Femur (tissue), 1 donor: ENCODE data around the gene IRX4.

Experiments
- DNase-seq: peaks from one replicate; pipeline ENCODE4 v3.0.0-alpha.2; 2017

Gene IRX4

GRCh38 chr5:1913578-1913977, 30.9 kb upstream of the IRX4 start:
- no peak for DNase-seq

- no peak for DNase-seq
Measured at GRCh38 chr5:1912951-1913565, 30.3 kb upstream of the IRX4 start.

DNA sequence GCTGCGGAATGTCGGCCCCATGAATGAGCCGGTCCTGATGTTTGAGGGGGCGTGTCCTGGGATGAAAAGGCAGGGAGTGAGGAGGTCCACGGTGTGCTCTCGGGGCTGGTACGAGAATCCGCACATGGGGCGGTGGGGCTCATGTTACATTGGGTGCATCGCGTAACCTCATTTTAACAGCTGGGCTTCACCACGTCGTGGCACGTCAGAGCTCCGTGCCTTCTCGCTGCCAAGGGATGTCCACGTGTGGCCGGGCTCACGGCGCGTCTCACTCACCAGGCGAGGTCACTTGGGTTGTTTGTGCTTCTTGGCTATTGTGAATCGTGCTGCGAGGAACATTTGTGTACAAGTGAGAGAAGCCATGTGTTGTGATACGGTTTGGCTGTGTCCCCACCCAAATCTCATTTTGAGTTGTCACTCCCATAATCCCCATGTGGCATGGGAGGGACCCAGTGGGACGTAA, 29.1 kb upstream of the IRX4 start:
- DNase-seq: no peak

GRCh38 chr5:1910861-1911772, 28.4 kb upstream of the IRX4 start:
- DNase-seq: no peak

GRCh38 chr5:1910081-1910760, 27.5 kb upstream of the IRX4 start:
- no peak for DNase-seq

DNA sequence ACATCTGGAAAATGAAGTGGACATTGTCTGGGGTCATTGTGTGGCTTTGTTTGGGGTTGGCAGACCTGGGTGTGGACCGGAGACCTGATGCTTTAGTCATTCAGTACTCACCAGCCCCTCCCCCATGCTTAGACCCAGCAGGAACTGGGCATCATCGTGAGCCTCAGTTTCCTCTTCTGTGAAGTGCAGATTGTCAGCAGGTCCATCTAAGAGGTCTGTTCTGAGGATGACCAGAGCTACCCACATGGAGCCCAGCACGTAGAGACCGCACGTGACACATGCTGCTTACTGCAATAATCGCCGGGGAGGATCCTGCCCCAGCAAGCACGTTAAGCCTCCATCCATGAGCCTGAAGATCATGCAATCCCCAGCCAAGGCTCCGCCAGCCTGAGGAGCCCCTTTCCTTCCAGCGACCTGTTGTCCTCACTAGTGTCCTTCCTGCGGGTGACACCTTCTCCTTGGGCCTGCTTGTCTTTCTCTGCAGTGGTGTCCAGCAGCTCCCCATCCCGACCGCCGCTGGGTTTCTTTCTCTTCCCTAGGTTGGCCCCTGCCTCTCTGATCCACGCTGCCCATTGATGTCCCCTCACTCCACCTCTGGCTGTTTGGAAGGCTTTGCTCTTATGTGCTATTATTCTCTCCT, 26.7 kb upstream of the IRX4 start:
- DNase-seq: no peak

GRCh38 chr5:1908931-1909330, 26.2 kb upstream of the IRX4 start:
- no peak for DNase-seq

GRCh38 chr5:1907616-1908015, 24.9 kb upstream of the IRX4 start:
- DNase-seq: no peak

- DNase-seq: no peak
Measured at GRCh38 chr5:1905108-1905507, 22.4 kb upstream of the IRX4 start.

GRCh38 chr5:1901983-1902382, 19.3 kb upstream of the IRX4 start:
- DNase-seq: no peak

DNA sequence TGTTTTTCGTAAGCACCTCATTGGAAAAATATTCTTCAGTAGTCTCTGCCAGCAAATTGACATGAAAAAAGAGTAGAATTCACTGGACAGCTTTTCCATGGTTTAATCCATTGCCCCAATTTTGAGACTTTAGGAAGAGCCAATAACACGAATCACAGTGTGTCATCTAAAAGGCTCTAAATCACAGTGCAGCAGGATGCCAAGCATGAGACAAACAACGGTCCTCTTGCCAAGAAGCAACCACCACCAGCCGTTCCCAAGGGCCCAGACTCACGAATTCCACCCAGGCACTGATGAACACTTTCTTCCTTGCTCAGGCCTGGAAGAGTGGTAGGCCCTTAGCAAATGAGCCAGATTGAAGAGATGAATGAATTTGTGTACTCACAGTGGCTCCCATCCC, 18.3 kb upstream of the IRX4 start:
- DNase-seq: no peak

GRCh38 chr5:1899201-1899600, 16.5 kb upstream of the IRX4 start:
- DNase-seq: no peak

DNA sequence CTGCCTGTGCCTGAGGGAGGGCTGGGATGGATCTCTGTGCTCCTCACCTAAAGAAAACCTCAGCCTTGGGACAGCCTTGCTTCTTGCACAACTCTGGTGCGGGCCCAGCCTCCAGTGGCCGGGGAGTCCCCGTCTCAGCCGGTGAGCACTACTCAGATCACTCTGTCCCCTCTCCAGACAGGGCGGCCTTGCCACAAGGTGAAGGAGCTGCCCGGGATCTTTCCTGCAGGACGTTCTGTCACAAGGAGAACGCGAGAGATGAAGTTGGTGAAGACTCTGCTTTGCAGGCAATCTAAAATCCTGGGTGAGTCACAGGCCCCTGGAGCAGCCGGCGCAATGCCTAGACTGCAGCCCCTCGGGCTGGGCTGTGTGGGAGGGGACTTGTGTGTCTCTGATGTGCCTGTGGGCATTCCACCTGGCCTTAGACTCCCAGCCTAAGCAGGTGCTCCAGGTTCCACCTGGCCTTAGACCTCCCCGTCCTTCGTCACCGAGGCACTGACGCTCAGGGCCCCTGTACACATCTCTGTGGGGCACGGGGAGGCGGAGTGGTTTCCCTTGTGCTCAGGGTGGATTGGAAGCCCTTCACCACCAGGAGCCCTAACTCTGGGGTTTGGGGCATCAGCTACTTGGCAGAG, 15.2 kb upstream of the IRX4 start:
- no peak for DNase-seq

DNA sequence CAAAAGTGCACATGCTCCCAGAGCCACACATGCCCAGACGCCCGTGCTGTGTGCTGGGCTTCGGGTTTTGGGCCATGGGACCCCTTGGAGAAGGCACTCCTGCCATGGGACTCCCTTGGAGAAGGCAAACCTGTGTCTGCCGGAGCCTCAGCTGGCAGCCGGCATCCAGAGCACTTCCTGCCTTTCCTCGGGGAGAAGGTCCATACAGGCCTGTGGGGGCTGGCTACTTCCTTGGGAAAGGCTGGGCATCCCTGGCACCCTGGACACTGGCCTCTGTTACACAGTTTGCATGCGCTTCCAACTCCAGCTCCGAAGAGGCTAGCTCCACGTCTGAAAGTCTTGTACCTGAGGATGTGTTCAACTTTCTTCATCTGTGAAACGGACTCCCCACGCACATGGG, 14.7 kb upstream of the IRX4 start:
- no peak for DNase-seq

DNA sequence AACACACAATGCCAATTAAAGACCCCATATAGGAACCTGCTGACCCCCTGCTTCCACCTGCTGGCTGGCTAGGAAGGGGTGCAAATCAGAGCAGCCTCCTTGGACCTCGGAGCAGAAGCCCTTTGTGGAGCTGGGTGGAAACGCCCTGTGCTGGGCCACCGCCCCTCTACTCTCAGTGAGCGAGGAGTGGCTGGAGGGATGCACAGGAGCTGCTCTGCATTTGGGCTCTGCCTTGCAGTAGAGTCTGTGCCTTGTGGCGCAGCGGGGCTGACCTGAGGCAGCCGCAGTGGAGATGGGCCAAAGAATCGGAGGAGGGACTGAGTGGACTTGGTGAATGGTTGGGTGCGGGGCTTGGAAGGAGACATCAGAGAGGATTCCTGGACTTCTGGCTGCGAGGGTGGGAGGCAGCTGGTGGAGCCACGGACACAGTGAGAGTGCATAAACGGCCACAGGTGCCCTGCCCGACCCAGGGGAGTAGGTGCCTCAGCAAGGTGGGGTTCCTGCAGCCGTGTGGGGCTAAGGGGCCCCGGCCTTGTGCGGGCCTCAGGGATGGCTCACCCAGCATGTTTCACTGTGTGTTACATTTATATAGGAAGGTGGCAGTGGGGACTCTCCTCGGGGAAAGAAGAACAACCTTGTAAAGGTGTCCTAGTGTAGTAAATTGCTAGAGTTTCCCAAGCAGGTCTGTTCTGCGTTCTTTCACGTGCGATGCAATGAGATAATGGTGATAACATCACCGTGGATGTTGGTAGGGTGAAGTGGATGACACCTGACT, 14.1 kb upstream of the IRX4 start:
- no peak for DNase-seq

DNA sequence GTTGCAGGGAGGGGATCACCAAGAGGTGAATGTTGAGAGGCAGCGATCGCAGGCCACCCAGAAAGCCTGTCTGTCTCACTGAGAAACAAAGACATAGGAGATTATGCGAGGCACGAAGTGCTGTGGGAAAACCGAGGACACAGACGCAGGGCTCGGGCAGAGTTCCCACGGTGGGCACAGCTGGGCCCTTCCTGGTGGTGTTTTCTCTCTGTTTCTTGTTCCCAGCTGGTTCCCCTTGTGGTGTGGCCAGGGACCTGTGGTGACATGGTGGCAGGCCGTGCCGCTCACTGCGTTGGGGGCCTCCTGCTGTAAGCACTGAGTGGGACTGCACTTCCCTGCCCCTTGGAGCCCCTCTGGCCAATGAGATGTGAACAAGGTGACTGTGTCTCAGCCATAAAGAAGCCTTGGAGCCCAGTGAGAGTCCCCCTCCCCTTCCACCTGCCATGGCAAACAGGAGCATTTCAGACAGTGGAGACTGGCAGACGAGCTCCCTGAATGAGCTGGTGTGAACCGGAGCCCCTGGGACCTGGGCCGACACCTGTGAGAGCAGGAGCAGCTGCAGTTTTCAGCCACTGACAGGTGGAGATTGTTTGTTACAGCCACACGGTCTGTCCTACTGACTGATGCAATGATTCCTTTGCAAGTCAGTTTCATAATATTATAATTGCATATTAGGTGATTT, 13.2 kb upstream of the IRX4 start:
- no peak for DNase-seq

- no peak for DNase-seq
Measured at GRCh38 chr5:1894243-1894642, 11.5 kb upstream of the IRX4 start.

DNA sequence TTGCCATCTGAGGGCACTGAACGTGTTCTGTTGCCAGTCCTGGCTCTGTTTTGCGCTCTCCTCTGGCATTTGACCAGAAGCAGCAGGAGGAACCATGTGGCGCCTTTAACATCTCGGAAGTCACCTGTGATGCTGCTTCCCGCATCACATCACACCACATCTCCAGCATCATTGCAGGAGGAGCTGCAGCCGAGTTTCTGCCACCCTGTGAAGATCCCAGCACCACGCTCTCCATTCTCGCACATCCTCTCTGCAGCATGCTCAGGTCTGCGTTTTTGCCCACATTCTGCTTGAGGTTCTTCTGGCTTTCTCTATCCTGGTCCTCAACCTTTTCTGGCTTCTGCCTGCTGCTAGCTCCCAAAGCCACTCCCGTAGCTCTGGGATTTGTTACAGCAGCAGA, 11.0 kb upstream of the IRX4 start:
- no peak for DNase-seq

- no peak for DNase-seq
Measured at GRCh38 chr5:1892685-1893445, 10.1 kb upstream of the IRX4 start.

- DNase-seq: no peak
Measured at GRCh38 chr5:1892211-1892610, 9.5 kb upstream of the IRX4 start.

DNA sequence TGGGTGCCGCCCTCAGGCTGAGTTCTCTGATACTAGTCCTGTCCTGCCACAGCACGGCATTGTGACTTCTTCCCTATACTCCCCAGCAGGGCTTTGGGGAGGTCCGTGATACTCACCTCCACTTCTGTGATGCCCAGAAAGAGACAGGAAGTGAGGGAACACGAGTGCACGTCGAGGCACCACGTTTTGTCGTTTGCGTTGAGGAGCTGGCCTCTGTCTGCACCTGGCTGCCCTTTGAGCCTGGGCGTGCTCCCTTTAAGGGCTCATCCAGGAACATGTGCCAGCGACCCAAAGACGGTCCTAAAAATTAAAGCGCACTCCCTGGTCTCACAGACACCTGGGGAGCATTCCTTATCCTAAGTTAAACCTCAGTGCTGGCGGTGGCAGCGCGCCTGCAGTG, 8.7 kb upstream of the IRX4 start:
- no peak for DNase-seq
